Activated CD8-positive, alpha-beta memory T cell treated with anti-CD3 and anti-CD28 coated beads for 1 hour (primary cell): ENCODE data around the gene OR2A14.
"Not testable (repeated sequence)": the region's sequence is repeated elsewhere in the genome, so short reads cannot be mapped to it uniquely, and the experiment has no call there.

Source experiments
- DNase-seq, 2 donors: peaks; one replicate each; pipeline ENCODE4 v3.0.0-alpha.2; 2020; ENCODE audit warnings: low read depth in 1 of 2; ENCODE audit errors: extremely low read depth in 1 of 2

OR2A14 gene

GRCh38 chr7:144148224-144148827, 25.4 kb downstream of the OR2A14 start:
- no peak for DNase-seq

DNA sequence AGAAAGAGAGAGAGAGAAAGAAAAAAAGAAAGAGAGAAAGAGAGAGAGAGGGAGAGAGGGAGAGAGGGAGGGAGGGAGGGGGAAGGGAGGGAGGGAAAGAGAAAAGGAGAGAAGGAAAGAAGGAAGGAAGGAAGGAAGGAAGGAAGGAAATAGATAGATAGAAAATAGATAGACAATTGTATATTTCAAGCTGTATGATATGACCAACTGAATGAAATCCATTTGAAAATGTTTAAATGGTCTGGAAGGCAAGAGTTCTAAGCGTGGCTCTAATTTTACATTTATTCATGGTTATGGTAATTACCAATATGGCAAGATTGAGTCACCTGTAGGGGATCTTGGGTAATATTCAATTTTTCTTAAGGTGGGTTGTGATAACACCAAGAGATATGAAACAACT, 35.9 kb downstream of the OR2A14 start:
- DNase-seq: no peak

GRCh38 chr7:144164784-144165183, 41.8 kb downstream of the OR2A14 start:
- DNase-seq: no peak

DNA sequence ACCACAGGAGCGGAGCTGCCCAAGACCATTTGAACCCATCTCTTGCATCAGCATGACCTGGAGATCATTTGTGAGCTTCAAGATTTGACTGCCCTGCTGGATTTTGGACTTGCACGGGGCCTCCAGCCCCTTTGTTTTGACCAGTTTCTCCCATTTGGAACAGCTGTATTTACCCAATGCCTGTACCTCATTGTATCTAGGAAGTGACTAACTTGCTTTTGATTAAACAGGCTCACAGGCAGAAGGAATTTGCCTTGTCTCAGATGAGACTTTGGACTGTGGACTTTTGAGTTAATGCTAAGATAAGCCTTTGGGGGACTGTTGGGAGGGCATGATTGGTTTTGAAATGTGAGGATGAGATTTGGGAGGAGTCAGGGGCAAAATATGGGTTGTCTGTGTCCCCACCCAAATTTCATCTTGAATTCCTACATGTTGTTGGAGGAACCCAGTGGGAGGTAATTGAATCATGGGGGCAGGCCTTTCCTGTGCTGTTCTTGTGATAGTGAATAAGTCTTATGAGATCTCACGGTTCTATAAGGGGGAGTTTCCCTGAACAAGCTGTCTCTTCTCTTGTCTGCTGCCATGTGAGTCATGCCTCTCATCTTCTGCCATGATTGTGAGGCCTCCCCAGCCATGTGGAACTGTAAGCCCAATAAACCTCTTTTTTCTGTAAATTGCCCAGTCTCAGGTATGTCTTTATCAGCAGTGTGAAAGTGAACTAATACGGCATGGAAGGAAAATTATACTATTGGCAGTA, 48.8 kb downstream of the OR2A14 start:
- not testable (repeated sequence) for DNase-seq

- DNase-seq: no peak
Measured at GRCh38 chr7:144174613-144175012, 51.6 kb downstream of the OR2A14 start.

DNA sequence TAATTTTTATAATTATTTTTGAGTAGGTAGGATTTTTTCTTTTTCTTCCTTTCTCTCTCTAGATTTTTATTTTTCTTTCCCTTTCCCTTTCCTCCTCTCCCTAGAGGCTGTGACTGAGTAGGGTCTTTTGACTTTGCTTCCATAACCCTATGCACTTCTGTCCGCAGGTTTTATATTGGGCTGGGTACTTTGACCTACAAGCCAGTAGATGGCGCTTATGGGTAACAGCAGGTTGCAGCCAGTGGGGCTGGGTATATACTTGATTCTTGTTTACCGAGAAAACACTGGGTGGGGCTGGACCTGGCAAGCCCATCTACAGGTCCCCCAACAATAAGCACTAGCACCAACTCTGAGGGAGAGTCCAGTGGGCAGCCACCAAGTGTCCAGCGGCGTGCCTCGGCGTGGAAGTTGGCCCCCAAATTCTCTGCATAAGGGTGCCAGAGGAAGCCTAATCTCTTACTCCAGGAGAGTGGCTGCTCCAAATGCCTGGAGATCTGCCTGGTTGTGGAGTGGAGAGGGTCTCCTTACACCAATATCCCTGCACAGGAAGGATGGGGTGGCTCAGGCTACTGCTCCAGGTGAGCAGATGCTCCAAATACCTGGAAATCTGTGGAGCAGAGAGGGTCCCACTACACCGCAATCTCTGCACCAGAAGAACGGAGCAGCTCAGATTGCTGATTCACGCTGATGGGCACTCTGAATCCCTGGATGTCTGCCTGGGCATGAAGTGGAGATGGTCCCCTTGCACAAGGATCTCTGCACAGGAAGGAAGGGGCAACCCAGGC, 55.6 kb downstream of the OR2A14 start:
- not testable (repeated sequence) for DNase-seq

DNA sequence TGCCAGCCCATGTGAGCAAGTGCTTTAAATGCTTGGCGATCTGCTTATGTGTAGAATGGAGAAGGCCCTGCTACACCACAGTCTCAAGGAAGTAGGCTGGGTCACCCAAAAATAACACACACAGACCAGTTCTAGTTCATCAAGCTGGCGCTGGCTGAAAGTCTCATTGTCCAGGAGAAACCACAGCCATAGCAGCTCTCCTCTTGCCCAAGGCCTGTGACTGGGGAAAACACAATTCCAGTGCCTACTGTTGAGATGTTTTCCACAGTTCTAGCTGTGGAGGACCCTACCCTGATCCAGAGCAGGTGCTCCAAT, 56.1 kb downstream of the OR2A14 start:
- DNase-seq: not testable (repeated sequence)
